GM12878 (cell line): ENCODE results near the gene KIDINS220.

ENCODE experiments used
- BACH1 ChIP-seq: fragments of 450-650 bp; IDR thresholded peaks from 2 replicates; pipeline ENCODE4 v1.6.1; 2017; ENCODE audit warnings: mild to moderate bottlenecking, borderline replicate concordance
- CBX5 ChIP-seq: sonication (generic); IDR thresholded peaks from 2 replicates; pipeline ENCODE4 v1.6.1; 2016; ENCODE audit warnings: low read depth, moderate library complexity, mild to moderate bottlenecking, inconsistent platforms
- NFIC ChIP-seq: IDR thresholded peaks from 2 replicates; pipeline ENCODE4 v1.6.1; 2012; ENCODE audit warnings: low read depth, mild to moderate bottlenecking, inconsistent platforms, low read length, moderate library complexity
- POLR2A ChIP-seq: IDR thresholded peaks from 2 replicates; pipeline ENCODE4 v1.6.1; 2011; ENCODE audit warnings: low read depth, mild to moderate bottlenecking, low read length
- RAD21 ChIP-seq: IDR thresholded peaks from 2 replicates; pipeline ENCODE4 v1.6.1; 2011; ENCODE audit warnings: mild to moderate bottlenecking, low read depth, low read length, moderate library complexity; ENCODE audit not compliant: insufficient read depth
- TAF1 ChIP-seq: IDR thresholded peaks from 2 replicates; pipeline ENCODE4 v1.6.1; 2011; ENCODE audit warnings: mild to moderate bottlenecking, low read depth, low read length, borderline replicate concordance
- ZNF274 ChIP-seq: IDR thresholded peaks from one replicate; pipeline ENCODE4 v1.8.0; 2011; ENCODE audit not compliant: insufficient read length, insufficient read depth
- ZSCAN29 ChIP-seq: fragments of 450-650 bp; IDR thresholded peaks from 2 replicates; pipeline ENCODE4 v1.6.1; 2017; ENCODE audit warnings: mild to moderate bottlenecking, moderate library complexity
- TF ChIP-seq, protein P1 (sequence below), 3 experiments: IDR thresholded peaks in 2 of 3; conservative IDR thresholded peaks in 1 of 3; 2 replicates each; pipeline ENCODE4 v1.5.1; 2011; ENCODE audit warnings: low read depth in 3 of 3, low read length in 3 of 3, mild to moderate bottlenecking in 3 of 3, control low read depth in 2 of 3, moderate library complexity in 2 of 3, inconsistent platforms in 1 of 3, mixed read lengths in 1 of 3; ENCODE audit not compliant: control insufficient read depth in 2 of 3, insufficient read depth in 1 of 3; ENCODE audit errors: extremely low read depth in 1 of 3
- TF ChIP-seq, protein P2 (sequence below): IDR thresholded peaks from 2 replicates; pipeline ENCODE4 v1.6.1; 2011; ENCODE audit warnings: borderline replicate concordance, low read depth, mild to moderate bottlenecking, moderate library complexity, low read length; ENCODE audit not compliant: insufficient read depth, poor library complexity, severe bottlenecking

GRCh38 chr2:8847400-8847799 is 10.0 kb upstream of the KIDINS220 start:
- TF ChIP-seq BACH1 (no peak), ZNF274 (no peak), POLR2A (no peak), CBX5 (no peak), RAD21 (no peak), TAF1 (no peak), NFIC (no peak), ZSCAN29 (no peak)
- TF ChIP-seq, protein P1, sequence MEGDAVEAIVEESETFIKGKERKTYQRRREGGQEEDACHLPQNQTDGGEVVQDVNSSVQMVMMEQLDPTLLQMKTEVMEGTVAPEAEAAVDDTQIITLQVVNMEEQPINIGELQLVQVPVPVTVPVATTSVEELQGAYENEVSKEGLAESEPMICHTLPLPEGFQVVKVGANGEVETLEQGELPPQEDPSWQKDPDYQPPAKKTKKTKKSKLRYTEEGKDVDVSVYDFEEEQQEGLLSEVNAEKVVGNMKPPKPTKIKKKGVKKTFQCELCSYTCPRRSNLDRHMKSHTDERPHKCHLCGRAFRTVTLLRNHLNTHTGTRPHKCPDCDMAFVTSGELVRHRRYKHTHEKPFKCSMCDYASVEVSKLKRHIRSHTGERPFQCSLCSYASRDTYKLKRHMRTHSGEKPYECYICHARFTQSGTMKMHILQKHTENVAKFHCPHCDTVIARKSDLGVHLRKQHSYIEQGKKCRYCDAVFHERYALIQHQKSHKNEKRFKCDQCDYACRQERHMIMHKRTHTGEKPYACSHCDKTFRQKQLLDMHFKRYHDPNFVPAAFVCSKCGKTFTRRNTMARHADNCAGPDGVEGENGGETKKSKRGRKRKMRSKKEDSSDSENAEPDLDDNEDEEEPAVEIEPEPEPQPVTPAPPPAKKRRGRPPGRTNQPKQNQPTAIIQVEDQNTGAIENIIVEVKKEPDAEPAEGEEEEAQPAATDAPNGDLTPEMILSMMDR (IDR thresholded peaks at IDR 0.05 in 2 of 3, conservative IDR thresholded peaks at IDR 0.05 in 1 of 3; ENCODE audit: control insufficient read depth in 2 of 3, extremely low read depth in 1 of 3, insufficient read depth in 1 of 3, low read depth in 3 of 3, low read length in 3 of 3) = no peak
- TF ChIP-seq, protein P2, sequence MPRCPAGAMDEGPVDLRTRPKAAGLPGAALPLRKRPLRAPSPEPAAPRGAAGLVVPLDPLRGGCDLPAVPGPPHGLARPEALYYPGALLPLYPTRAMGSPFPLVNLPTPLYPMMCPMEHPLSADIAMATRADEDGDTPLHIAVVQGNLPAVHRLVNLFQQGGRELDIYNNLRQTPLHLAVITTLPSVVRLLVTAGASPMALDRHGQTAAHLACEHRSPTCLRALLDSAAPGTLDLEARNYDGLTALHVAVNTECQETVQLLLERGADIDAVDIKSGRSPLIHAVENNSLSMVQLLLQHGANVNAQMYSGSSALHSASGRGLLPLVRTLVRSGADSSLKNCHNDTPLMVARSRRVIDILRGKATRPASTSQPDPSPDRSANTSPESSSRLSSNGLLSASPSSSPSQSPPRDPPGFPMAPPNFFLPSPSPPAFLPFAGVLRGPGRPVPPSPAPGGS = no peak
